AG09309 (cell line): ENCODE data around the gene CNTF.

Experiments
- DNase-seq: peaks from one replicate; pipeline ENCODE4 v3.0.0-alpha.2; 2010; ENCODE audit warnings: low read depth
- H3K4me3 ChIP-seq: 2 replicates; pipeline ENCODE4 v1.5.1; 2011; ENCODE audit warnings: mild to moderate bottlenecking, low read depth, low read length, moderate library complexity; ENCODE audit not compliant: control insufficient read depth
- CTCF ChIP-seq: IDR thresholded peaks from 2 replicates; pipeline ENCODE4 v1.5.1; 2011; ENCODE audit warnings: mild to moderate bottlenecking, low read depth, low read length, inconsistent platforms; ENCODE audit not compliant: insufficient read depth, control insufficient read depth; ENCODE audit errors: missing control alignments

The CNTF gene

GRCh38 chr11:58586998-58587397 lies 35.5 kb upstream of the CNTF start:
- H3K4me3 ChIP-seq: no peak overlapping the region
- no peak for DNase-seq
- TF ChIP-seq CTCF: no peak

- TF ChIP-seq CTCF: no peak
- no peak for DNase-seq
- H3K4me3 ChIP-seq: no peak overlapping the region
These were observed 30.8 kb upstream of the CNTF start for GRCh38 chr11:58591659-58592058.

- DNase-seq: no peak
- no peak overlapping the region for H3K4me3 ChIP-seq
- no peak for TF ChIP-seq CTCF
These were observed 29.5 kb upstream of the CNTF start for GRCh38 chr11:58592760-58593472.

GRCh38 chr11:58594826-58595225 lies 27.6 kb upstream of the CNTF start:
- no peak for TF ChIP-seq CTCF
- no peak for DNase-seq

GRCh38 chr11:58596621-58597020 lies 25.8 kb upstream of the CNTF start:
- no peak overlapping the region for H3K4me3 ChIP-seq
- TF ChIP-seq CTCF: no peak
- DNase-seq: no peak

More at GRCh38 chr11:58594826-58595225, 27.6 kb upstream of the CNTF start:
- no peak overlapping the region for H3K4me3 ChIP-seq

GRCh38 chr11:58597486-58598144 lies 24.9 kb upstream of the CNTF start:
- no peak for DNase-seq
- H3K4me3 ChIP-seq: no peak overlapping the region
- no peak for TF ChIP-seq CTCF
